ENCODE measurements around the gene PLCH2.
"Not testable (repeated sequence)": the region's sequence is repeated elsewhere in the genome, so short reads cannot be mapped to it uniquely, and the experiment has no call there.

The PLCH2 gene

DNA sequence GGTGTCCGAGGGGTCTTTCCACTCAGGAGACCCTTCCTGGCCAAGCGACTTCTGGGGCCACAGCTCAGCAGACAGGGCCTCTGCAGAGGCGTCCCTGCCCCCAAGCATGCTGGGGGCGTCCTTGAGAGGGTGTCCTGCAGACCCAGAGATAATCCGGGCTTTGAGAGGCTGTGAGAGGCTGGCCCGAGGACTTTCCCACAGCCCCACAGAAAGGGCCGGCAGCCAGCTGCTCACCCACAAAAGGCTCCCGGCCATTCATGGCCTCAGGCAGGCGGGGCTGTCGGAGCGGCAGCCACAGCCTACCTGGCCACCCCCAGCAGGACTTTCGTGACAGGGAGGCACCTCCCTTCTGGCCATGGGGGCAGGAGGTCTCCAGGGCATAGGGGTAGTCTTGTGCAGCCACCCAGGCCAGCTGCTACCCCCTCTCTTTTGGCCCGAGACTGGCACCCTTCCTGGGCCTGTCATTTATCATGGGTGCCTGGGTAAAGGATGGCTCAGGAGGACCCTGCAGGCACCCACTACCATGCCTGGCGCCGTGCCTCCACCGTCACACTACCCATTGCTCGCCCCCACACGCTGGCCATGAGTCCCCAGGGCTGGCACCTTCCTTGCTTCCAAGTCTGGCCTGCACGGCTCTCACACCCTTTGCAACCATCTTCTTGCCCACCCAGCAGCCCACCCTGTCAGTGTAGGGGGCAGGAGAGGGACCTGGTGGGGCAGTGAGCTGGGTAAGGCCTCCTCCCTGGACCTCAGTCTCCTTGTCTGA is 69.0 kb downstream of the PLCH2 start:
- no peak for DNase-seq (ENCODE audit: low read depth, low spot score)

DNA sequence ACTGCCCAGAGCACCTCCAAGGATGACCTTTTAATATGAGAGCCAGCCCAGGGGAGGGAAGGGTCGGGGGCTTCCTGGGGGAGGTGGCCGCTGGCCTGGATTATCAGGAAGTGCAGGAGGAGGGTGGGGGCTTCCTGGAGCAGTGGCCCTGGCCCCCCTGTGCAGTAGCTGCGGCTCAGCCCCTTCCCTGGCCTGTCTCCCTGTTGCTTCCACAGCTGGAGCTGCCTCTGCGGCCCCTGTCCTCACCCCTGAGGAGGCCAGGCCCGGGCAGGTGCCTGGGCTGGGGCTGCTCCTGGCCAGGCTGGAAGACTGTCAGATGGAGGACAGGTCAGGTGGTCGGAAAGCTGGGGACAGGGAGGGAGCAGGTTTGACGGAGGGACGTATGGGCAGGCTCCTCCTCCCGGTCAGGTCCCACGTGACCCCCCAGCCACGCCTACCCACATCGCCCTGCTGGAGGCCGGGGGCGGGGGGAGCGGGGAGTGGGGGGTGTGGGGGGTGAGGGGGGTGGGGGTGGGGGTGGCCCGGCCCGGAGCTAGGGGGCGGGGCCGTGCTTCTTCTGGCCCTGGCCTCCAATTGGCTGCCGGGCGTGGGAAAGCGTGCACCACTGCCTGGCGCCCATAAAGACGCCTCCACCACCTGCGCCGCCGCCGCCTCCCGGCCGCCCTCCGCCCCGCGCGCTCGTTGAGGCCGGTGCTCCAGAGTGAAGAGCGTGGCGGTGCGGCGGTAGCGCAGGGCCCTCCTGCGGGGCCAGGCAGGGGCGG is 69.8 kb downstream of the PLCH2 start:
- DNase-seq (ENCODE audit: low read depth, low spot score): peak; percentile 93

DNA sequence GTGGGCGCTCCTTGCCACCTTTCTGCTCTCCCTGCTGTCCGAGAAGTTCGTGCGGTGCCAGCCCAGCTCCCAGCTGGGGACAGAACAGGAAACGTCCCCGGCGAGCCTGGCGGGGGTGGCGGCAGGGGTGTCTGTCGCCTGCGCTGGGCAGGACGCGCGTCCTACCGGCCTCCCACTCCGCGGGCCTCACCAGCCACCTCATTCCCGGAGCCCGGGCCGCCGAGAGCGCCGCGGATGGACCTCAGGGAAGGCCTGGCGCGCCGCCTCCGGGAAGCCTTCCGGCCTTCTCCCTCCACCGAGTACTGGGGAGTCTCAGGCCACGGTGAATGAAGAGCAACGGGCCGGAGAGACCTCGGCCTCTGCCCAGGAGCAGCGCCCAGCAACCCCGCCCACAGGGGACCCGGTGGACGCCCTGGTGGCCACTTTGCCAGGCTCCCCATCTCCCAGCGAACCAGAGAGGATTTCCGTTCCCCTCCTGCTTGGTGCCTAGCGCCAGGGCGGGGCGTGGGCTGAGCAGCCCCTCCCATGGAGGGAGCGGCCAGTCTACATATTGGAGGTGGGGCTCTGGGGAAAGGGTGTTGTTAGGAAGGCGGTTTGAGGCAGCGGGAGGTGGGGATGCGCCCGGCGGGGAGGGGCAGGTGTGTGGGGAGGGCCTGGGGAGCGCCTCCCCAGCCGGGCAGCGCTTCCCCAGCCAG is 70.6 kb downstream of the PLCH2 start:
- peak; percentile 91 for DNase-seq (ENCODE audit: low read depth, low spot score)

DNA sequence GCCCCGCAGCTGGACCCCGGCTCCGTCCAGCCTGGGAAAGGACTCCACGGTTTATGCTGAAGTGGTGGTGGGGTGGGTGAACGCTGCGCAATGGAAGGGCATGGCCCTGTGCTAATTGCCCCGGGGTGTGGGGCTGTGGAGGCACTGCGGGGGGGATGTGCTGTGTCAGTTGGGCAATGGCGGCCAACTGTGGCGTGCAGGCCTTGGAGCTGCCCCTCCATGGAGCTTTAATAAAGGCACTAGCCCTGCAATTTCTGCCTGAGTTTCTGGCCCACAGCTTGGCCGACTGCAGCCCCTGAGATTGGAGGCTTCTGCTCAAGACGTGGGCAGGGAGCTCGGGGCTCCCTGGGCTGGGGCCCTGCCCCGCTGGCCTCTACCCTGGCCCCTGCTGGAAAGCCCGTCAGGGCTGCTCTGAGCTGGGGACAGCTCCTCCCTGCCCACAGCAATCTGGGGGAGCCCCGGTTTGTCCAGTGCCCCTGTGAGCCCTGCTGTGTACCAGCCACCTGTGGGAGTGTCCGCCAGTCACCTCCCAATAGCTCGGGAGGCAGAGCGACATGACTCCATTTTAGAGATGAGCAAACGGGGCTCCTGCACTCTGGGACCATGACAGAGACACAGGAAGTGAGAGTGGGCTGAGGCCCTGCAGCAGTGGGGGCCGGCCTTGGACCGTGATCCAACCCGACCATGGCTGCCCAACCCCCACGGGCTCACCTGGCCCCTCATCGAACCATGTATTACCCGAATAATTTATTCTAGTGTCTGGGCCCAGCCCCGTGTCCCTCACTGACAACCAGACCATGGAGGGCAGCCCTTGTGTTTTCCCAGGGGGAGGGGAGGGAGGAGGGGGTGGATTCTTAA is 71.3 kb downstream of the PLCH2 start:
- peak; percentile 39 for DNase-seq (ENCODE audit: low read depth, low spot score)

DNA sequence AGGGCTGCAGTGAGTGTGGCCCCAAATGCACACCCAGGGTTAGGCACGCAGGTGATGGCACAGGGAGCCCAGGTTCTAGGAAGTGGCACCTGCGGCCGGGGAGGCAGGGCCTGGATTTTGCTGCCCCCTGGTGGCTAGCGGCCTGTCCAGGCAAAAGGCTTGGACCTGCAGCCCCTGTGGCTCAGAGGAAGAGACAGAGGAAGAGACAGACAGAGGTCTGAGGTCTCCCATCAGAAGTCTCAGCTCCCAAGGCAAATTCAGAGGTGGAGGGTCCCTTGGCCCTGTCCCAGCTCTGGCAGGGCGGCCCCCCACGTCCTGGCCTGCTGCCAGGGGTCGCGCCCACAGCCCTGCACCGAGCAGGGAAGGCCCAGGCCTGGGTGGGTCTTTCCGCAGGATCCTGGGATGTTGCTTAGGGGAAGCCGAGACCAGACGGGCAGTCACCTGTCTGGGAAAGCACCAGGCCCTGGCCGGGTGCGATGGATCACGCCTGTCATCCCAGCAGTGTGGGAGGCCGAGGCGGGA is 72.0 kb downstream of the PLCH2 start:
- DNase-seq (ENCODE audit: low read depth, low spot score): peak; percentile 93

DNA sequence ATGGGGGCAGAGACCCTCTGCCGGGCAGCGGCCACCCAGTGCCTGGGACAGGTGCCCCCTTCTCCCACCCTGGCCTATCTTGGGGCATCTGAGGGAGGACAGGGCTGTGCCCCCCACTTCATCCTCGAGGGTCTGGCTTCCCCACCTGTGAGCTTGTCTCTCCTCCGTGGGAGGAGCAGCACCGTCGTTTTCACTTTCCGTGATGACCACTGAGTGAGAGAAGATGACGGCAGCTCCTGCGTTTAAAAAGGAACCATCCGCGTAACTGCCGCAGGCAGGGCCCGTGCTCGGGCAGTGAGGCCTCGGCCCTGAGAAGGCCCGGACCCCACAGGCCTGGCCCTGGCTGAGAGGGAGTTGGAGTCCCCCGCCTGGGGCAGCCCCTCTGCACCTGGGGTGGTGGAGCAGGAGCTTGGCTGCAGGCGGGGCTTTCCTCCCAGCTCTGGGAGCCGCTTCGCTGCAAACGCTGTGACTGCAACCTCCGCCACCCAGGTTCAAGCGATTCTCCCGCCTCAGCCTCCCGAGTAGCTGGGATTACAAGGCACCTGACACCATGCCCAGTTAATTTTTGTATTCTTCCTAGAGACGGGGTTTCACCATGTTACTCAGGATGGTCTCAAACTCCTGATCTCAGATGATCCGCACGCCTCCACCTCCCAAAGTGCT is 73.4 kb downstream of the PLCH2 start:
- not testable (repeated sequence) for DNase-seq (ENCODE audit: low read depth, low spot score)

DNA sequence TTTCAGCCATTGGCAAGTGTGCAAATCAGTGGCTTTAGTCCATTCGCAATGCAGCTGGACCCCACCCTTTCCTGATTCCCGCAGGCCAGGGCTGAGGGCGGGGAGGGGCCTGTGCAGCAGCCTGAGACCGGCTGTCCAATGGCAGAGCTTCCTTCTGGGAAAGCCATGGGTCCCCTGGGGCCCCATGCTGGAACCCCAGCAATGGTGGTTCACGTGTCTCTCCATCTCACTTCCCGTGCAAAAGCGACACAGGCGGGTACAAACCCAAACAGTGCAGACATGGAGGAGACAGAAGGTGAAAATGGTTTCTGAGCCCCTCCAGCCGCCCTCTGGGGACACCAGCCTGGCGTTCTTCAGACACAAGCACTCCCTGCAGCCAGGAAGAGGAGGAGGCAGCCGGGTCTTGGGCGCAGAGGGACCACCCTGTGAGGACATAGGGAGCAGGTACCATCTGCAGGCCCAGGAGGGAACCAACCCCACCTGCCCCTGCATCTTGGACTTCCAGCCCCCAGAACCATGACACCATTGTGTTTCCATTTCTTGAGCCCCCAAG is 74.3 kb downstream of the PLCH2 start:
- DNase-seq (ENCODE audit: low read depth, low spot score): not testable (repeated sequence)

DNA sequence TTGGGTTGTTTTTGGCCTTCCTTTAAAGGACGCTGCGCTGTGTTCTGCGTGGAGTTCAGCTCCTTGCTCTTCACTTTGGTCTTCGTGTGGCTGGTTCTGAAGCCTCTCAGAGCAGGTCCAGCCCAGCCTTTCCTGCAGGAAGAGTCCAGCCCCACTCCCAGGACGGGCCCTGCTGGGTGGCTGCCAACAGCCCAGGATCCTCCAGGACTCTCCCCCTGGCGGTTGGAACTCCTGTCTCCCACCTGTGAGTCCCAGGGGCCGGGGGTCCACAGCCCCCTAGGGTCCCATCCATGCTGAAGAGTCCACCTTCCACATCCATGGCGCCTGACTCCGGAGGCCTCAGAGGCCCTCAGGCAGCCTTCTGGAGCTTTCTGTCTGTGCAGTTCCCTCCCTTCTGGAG is 75.5 kb downstream of the PLCH2 start:
- DNase-seq (ENCODE audit: low read depth, low spot score): not testable (repeated sequence)

DNA sequence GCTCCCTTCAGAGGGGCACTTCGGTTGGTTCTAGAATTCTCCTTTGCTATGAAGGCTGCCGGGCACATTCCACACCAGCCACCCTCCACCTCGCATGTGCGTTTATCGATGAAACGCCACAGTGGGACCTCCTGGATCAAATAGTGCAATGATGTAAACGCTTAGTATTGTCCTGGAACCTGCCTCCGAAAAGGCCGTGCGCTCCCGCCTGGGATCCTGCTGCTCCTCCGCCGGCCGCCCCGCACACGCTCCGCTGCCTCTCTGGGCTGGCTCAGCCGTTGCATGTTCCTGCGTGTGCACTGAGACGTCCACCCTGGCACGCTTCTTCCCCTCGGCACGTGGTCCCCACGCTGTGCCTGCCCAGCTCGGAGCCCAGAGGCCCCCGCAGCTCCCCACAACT is 76.1 kb downstream of the PLCH2 start:
- no peak for DNase-seq (ENCODE audit: low read depth, low spot score)

DNA sequence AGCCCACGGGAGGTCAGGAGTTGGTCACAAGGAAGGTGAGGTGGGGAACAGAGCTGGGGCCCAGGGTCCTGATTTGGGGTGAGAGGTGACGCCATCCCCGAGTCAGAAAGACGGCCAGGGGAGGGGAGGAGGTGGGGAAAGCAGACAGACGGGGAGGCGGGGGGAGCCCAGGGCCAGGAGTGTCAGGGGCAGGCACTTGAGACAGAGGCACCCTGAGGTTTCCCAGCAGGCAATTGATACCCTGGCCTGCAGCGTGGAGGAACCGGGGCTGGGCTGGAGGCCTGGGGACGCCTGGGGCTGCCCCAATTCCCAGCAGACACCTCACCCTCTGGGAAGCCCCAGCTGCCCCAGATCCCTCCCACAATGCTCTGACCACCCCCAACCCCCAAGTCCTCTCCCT is 77.0 kb downstream of the PLCH2 start:
- DNase-seq (ENCODE audit: low read depth, low spot score): not testable (repeated sequence)

DNA sequence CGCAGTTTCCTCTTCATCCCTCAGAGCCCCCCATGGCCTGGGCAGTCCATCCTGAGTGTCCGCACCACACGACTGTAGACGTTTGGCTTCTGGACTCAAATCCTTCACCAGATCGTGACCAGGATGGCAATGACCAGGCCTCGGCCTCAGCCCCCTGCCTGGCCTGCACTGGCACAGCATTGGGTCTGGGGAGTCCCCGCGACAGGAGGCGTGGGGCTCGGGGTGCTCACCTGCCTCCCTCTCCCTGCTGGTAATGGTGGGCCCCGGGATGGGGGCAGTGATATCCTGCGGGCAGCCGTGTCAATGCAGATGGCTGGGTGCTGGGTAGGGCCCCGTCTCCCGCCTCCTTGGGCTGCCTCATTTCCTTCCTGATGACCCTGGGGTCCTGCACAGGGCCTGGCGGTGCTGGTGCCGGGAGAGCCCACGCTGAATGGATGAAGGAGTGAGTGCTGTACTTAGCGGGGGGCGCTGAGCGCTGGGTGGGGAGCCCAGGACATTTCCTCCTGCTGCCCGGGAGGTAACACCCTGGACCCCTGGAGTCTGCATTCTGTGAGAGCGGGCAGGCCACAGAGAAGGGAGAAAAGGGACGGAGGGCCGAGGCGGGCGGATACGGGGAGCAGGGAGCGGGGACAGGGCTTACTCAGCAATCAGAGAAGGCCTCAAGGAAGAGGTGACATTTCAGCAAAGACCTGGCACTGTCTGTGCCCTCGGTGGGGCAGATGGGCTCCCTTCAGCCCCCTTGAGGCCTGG is 78.0 kb downstream of the PLCH2 start:
- DNase-seq (ENCODE audit: low read depth, low spot score): no peak

DNA sequence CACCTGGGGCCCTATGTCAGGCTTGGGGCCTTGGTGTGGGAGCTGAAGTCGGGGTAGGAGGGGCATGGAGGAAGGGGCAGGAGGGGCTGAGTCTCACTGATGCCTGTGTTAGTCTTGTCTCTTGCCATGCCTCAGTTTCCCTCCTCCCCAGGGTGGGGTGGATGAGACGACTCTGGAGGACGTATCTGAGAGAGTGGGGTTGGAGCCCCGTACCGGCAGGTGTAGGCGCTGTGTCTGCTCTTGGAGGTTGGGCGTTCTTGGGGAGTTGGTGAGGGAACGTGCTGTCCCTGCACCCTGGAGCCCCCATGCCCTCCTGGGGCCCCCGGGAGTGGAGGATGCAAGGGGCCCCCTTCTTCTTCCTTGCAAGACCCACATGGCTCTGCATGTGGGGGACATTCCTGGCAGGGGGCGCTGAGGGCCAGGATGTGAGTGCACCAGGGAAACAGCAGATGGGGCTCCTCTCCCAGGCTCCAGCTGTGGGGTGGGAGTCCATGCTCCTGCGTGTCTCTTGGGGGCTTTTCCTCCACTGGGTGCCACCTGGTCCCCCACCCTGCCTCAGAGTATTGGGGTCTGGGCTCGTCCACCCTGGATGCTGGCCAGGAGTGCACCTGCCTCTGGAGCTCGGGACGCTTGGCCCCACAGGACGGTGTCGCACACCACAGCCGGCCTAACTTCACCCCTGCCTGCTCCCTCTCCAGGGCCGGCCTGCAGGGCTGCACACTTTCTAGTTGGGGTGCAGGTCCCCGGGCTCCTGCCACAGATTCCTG is 78.7 kb downstream of the PLCH2 start:
- no peak for DNase-seq (ENCODE audit: low read depth, low spot score)
